Right lobe of liver (tissue), 4 donors: Measurements from ENCODE around the gene TYW1B.
"Not testable (repeated sequence)": the region's sequence is repeated elsewhere in the genome, so short reads cannot be mapped to it uniquely, and the experiment has no call there.

Source experiments
- POLR2A ChIP-seq: fragments of 450-650 bp; IDR thresholded peaks from one replicate; pipeline ENCODE4 v1.6.1; 2017; ENCODE audit warnings: antibody characterized with exemption, mild to moderate bottlenecking
- TF ChIP-seq, protein P1 (sequence below), 4 donors: fragments of 200-600 bp in 3 of 4; fragments of 450-650 bp in 1 of 4; IDR thresholded peaks; one replicate each; pipeline versions ENCODE4 v1.5.1 to v1.8.0; 2016 to 2022; ENCODE audit warnings: antibody characterized with exemption in 4 of 4, mild to moderate bottlenecking in 2 of 4
- donor health status: DM: no; HTN: no; CAD: no.
- donor health status: DM: no; HTN: no; CAD: no.
- donor health status: DM: no; HTN: yes; CAD: no.

DNA sequence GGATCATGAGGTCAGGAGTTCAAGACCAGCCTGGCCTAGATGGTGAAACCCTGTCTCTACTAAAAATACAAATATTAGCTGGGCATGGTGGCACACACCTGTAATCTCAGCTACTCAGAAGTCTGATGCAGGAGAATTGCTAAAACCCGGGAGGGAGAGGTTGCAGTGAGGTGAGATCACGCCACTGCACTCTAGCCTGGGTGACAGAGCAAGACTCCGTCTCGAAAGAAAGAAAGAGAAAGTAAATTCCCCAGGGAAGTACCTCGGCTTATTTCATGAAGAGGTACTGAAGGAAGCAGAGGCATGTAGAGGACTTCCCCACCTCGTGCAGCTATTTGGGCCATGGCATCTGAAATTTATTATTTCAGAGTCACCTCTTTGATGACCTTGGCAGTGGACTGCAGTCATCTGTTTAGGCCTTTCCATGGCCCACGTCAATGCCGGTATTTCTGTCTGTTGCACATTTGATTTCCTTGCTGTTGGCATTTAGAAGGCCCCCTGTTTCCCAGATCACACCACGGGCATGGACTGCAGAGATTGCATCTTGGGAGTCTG is 30.9 kb upstream of the TYW1B start:
- TF ChIP-seq, protein P1, sequence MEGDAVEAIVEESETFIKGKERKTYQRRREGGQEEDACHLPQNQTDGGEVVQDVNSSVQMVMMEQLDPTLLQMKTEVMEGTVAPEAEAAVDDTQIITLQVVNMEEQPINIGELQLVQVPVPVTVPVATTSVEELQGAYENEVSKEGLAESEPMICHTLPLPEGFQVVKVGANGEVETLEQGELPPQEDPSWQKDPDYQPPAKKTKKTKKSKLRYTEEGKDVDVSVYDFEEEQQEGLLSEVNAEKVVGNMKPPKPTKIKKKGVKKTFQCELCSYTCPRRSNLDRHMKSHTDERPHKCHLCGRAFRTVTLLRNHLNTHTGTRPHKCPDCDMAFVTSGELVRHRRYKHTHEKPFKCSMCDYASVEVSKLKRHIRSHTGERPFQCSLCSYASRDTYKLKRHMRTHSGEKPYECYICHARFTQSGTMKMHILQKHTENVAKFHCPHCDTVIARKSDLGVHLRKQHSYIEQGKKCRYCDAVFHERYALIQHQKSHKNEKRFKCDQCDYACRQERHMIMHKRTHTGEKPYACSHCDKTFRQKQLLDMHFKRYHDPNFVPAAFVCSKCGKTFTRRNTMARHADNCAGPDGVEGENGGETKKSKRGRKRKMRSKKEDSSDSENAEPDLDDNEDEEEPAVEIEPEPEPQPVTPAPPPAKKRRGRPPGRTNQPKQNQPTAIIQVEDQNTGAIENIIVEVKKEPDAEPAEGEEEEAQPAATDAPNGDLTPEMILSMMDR (IDR thresholded peaks at IDR 0.05) = not testable (repeated sequence)
- not testable (repeated sequence) for TF ChIP-seq POLR2A
